ENCODE results near the gene LCP2. TPM values are rescaled to one million over a fixed set of nuclear protein-coding genes. Genes with fewer than 3 reads are reported as not detected.

LCP2 gene
- total and polyA plus RNA-seq, 2 donors (not counting 3 experiments of a cell fraction or from before 2014, with no cell fraction given), result not detected

DNA sequence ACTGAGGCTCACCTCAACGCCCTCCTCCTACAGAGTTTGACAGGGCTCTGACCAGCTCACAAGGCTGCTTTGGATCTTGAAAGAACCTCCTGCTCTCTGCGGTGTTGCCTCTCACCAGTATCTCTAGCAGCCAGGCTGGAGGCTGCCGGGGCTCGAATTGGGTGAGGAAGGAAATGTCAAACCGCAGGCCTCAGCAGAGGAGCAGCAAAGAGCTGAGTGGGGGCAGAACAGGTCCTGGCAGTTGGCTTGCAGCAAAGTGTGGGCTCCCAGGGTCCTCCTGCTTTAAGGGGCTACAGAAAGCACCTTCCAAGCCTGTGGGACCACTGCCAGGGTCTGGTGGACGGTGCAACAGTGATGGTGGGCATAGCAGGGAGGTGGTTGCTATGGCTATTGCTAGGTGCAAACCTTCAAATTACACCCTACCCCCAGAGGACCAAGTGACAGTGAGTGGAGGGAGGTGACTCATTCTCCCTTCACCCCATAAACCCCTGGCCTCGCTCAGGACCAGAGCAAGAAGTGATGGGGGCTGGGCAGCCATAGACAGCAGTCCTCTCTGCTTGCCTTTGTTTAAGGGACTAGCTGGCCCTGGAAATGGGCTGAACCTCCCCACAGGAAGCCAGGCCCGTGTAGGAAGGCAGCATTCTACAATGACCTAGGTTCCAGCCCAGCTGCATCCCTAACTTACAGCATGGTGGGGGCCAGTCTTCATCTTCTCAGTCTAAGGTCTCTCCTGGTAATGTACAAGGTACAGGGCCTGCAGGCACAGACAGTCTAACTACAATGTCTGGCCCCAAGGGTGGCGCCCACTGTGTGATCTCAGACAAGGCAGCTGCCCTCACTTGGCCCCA is 18.7 kb downstream of the LCP2 start:
- intact Hi-C loops (cut with micrococcal nuclease) (no loop called here), dilution Hi-C loops (cut with MboI; ENCODE audit: extremely low pct_ligation_motif_present, low sequenced_read_pairs) (no loop called here)
- no peak overlapping the region for H3K27ac ChIP-seq (ENCODE audit: insufficient read depth, low read depth, low read length)
- peaks cover 0 to 4% of the 10 kb centered on the region in 2 experiments for H3K27me3 ChIP-seq (ENCODE audit: control insufficient read depth in 2 of 2, insufficient read depth in 2 of 2, low read length in 2 of 2)
- no peak overlapping the region for H3K4me2 ChIP-seq (ENCODE audit: insufficient read depth, low read length)
- no peaks in the 10 kb centered on the region for H4K20me1 ChIP-seq (replicated peaks; ENCODE audit: control insufficient read depth, extremely low read depth, insufficient read depth, low read length)
- no peak overlapping the region for H3K4me3 ChIP-seq (replicated peaks in 1 of 3; ENCODE audit: insufficient read depth in 1 of 3, low read depth in 1 of 3, low read length in 3 of 3)
- H3K36me3 ChIP-seq (ENCODE audit: control insufficient read depth in 2 of 2, extremely low read depth in 1 of 2, insufficient read depth in 2 of 2, low read length in 2 of 2), result no peaks in the 10 kb centered on the region
- H3K4me1 ChIP-seq (ENCODE audit: control insufficient read depth, extremely low read depth, insufficient read depth, low read length), result peaks cover 4% of the 10 kb centered on the region
- H3K9me3 ChIP-seq (replicated peaks; ENCODE audit: control insufficient read depth, insufficient read depth, low read length), result no peaks in the 10 kb centered on the region
- H3K9ac ChIP-seq (replicated peaks; ENCODE audit: extremely low read depth, insufficient read depth, low read length), result no peak overlapping the region
- no peak overlapping the region for H2AFZ ChIP-seq (ENCODE audit: low read depth, low read length)
- no peaks in the 10 kb centered on the region for H3K9me1 ChIP-seq (replicated peaks; ENCODE audit: control insufficient read depth, extremely low read depth, insufficient read depth, low read length)
- no peak for TF ChIP-seq GATA2 (IDR thresholded peaks at IDR 0.05; ENCODE audit: insufficient read depth, insufficient read length, low read depth, low read length)
- no peak for TF ChIP-seq JUN (IDR thresholded peaks at IDR 0.05; ENCODE audit: borderline replicate concordance, insufficient read depth, insufficient read length, low read depth)
- no peak for TF ChIP-seq FOS (IDR thresholded peaks at IDR 0.05; ENCODE audit: borderline replicate concordance, insufficient read depth, low read length)
- no peak for TF ChIP-seq EZH2 (IDR thresholded peaks at IDR 0.05; ENCODE audit: borderline replicate concordance, low read depth, low read length, severe bottlenecking)
- TF ChIP-seq MYC (IDR thresholded peaks at IDR 0.05; ENCODE audit: low read depth, low read length), result no peak
- TF ChIP-seq POLR2A (IDR thresholded peaks at IDR 0.05; ENCODE audit: low read depth, low read length), result no peak
- TF ChIP-seq, protein P1, sequence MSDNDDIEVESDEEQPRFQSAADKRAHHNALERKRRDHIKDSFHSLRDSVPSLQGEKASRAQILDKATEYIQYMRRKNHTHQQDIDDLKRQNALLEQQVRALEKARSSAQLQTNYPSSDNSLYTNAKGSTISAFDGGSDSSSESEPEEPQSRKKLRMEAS (IDR thresholded peaks at IDR 0.05; ENCODE audit: insufficient read depth, insufficient read length), result no peak
- TF ChIP-seq, protein P2, sequence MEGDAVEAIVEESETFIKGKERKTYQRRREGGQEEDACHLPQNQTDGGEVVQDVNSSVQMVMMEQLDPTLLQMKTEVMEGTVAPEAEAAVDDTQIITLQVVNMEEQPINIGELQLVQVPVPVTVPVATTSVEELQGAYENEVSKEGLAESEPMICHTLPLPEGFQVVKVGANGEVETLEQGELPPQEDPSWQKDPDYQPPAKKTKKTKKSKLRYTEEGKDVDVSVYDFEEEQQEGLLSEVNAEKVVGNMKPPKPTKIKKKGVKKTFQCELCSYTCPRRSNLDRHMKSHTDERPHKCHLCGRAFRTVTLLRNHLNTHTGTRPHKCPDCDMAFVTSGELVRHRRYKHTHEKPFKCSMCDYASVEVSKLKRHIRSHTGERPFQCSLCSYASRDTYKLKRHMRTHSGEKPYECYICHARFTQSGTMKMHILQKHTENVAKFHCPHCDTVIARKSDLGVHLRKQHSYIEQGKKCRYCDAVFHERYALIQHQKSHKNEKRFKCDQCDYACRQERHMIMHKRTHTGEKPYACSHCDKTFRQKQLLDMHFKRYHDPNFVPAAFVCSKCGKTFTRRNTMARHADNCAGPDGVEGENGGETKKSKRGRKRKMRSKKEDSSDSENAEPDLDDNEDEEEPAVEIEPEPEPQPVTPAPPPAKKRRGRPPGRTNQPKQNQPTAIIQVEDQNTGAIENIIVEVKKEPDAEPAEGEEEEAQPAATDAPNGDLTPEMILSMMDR (IDR thresholded peaks at IDR 0.05; ENCODE audit: extremely low read depth in 1 of 2, insufficient read depth in 1 of 2, low read depth in 1 of 2, low read length in 2 of 2), result no peak
- no peak for TF ChIP-seq POLR2AphosphoS5 (IDR thresholded peaks at IDR 0.05; ENCODE audit: insufficient read depth, low read depth, low read length)
- BruUV-seq (replicated peaks), result no TSS peak
- H3K79me2 ChIP-seq (ENCODE audit: control insufficient read depth, insufficient read depth, low read length), result no peaks in the 10 kb centered on the region
- POLR2A ChIA-PET, result no interaction called here
- FAIRE-seq (no peak), DNase-seq (ENCODE audit: low read depth, low spot score) (no peak)
- CTCF ChIA-PET, result interaction anchor here (0.9 to 2.0 kb wide), 3 partner anchors 13 to 355 kb away, joined by 3 to 9 read pairs (median 3); no protein-coding TSS in a partner anchor

Data from endothelial cell of umbilical vein (primary cell).